GM06990 (cell line): ENCODE results near the gene FBXO2.

Experiments used
- DNase-seq: peaks from one replicate; pipeline ENCODE4 v3.0.0-alpha.2; 2011; ENCODE audit not compliant: insufficient read length; ENCODE audit errors: extremely low read depth
- H3K27me3 ChIP-seq: replicated peaks from 2 replicates; pipeline ENCODE4 v1.6.0; 2011; ENCODE audit warnings: low read length; ENCODE audit not compliant: control insufficient read depth, insufficient read depth
- H3K36me3 ChIP-seq: 2 replicates; pipeline ENCODE4 v1.5.1; 2011; ENCODE audit warnings: low read length; ENCODE audit not compliant: control insufficient read depth, insufficient read depth
- H3K4me3 ChIP-seq: replicated peaks from 2 replicates; pipeline ENCODE4 v1.5.1; 2011; ENCODE audit warnings: low read depth, mild to moderate bottlenecking, control low read depth, low read length
- CTCF ChIP-seq: IDR thresholded peaks from 2 replicates; pipeline ENCODE4 v1.5.1; 2011; ENCODE audit warnings: low read length, control low read depth, mild to moderate bottlenecking, inconsistent platforms; ENCODE audit not compliant: insufficient read depth, poor library complexity, severe bottlenecking

The FBXO2 gene

GRCh38 chr1:11654939-11655808, 945 bp upstream of the FBXO2 start:
- no peaks in the 10 kb centered on the region; the same call in none of the 2 replicates for H3K36me3 ChIP-seq
- H3K27me3 ChIP-seq, result no peaks in the 10 kb centered on the region; the same call in 1 of the 2 replicates
- no peak for TF ChIP-seq CTCF
- DNase-seq, result no peak
- peak overlapping the region; percentile 81 for H3K4me3 ChIP-seq

GRCh38 chr1:11653861-11654136, 430 bp downstream of the FBXO2 start:
- no peaks in the 10 kb centered on the region; the same call in none of the 2 replicates for H3K36me3 ChIP-seq
- TF ChIP-seq CTCF, result no peak
- H3K27me3 ChIP-seq, result no peaks in the 10 kb centered on the region; the same call in 1 of the 2 replicates
- DNase-seq, result no peak
- H3K4me3 ChIP-seq, result peak overlapping the region; percentile 64

GRCh38 chr1:11653101-11653860, 948 bp downstream of the FBXO2 start:
- DNase-seq, result no peak
- no peak for TF ChIP-seq CTCF
- H3K4me3 ChIP-seq, result no peak overlapping the region
- H3K27me3 ChIP-seq, result no peaks in the 10 kb centered on the region; the same call in 1 of the 2 replicates
- no peaks in the 10 kb centered on the region; the same call in 1 of the 2 replicates for H3K36me3 ChIP-seq

GRCh38 chr1:11652203-11652780, 1.9 kb downstream of the FBXO2 start:
- TF ChIP-seq CTCF, result no peak
- H3K4me3 ChIP-seq, result no peak overlapping the region
- no peaks in the 10 kb centered on the region; the same call in 1 of the 2 replicates for H3K27me3 ChIP-seq
- no peak for DNase-seq
- H3K36me3 ChIP-seq, result no peaks in the 10 kb centered on the region; the same call in 1 of the 2 replicates

DNA sequence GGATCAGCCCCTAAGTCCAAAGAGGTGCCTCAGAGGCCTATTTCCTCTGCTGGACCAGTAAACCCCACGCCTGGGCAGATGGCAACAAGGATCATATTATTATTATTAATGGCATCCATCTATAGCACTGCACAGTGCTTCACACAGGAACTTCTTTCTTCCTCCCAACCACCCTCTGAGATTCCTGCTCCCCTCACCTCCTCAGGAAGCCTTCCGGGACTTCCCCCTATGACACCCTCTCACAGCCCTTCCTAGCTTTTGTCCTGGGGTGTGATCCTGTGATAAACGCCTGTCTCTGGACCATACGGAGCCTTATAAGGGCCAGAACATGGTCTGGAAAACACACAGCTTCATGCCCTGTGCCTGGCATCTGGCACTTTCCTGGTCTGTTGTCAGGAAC, 3.2 kb downstream of the FBXO2 start:
- no peaks in the 10 kb centered on the region for H3K36me3 ChIP-seq
- no peak overlapping the region for H3K4me3 ChIP-seq
- no peak for DNase-seq
- no peaks in the 10 kb centered on the region; the same call in 1 of the 2 replicates for H3K27me3 ChIP-seq
- no peak for TF ChIP-seq CTCF
